GM19025 (cell line): ENCODE measurements around the gene LZTFL1.

Experiments
- ATAC-seq: cut with Tn5 transposase; IDR thresholded peaks from one replicate; pipeline ENCODE4 v1.9.1; 2021; ENCODE audit warnings: mild to moderate bottlenecking, low read depth, moderate library complexity; ENCODE audit not compliant: unreplicated experiment

The LZTFL1 gene

DNA sequence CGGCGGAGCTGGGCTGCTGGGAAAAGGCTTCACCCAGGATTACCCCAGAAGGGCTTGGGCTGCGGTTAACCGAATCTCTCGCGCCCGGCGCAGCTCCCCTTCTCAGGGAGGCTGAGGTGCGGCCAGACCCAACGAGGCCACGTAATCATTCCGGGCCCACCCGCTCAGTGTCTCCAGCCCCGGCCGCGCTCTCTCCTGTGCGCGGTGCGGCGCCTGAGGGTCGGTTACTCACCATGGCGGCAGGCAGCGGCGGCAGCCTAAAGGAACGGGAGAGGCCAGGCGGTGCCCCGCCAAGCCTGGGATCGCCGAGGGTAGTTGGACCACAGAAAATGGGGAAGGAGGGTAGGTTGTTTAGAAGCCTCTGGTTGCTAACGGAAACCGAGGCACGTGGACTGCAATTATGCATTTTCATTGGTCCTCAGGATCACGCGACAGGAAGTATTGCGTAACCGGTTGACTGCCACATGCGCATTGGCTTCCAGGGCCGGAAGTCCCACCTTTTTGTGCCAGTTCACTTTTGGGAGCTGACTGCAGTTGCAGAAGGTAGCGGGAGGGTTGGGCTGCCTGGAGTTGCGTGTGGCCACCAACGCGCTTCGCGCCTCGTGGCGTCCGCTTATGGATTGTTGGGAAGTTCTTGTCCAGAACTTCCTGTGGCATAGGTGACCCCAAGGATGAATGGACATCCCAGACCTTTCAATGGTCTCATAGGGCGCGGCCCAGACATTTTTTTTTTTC lies at the start of gene LZTFL1:
TSS of gene LZTFL1 (minus strand) at position 363 of the 735 bp plus-strand sequence. CDS start at position 235, 128 bp downstream.
- ATAC-seq: peak; percentile 96

DNA sequence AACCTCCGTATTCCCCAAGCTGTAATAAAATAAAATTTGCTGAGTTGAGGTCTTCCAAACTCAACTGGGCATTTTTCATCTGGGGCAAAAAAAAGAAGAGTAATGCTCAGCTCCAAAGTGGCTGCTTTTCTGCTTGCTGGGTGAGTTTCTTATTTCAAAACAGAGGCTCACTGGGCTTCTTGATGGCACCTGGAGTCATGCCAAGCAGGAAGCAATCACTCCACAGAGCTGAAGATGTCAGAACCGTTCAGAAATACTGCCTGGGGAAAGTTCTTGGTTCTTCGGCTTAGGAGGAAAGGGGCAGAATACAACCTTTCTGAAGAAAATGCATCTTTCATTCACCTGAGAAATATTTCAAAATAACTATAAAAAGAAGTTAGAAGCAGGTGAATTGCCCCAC lies 48.5 kb upstream of the LZTFL1 start:
- ATAC-seq: no peak

DNA sequence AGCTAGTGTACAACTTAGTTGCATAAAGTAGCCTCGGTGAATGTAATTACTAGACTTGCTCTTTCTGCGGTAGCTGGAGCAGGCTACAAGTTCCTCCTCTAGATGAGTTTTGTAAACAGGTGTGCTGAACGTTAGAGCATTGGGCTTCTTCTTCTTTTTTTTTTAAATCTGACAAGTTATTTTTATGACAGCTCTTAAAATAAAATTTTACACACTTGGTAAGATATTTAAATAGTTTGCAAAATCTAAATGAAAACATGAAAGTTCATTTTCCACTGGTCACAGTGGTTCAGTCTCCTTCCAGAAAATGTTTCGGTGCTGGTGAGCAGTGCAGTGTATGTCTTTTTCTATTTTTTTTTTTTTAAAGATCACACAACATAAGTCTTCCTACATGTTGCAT lies 47.4 kb upstream of the LZTFL1 start:
- ATAC-seq: no peak

GRCh38 chr3:45887759-45888511 lies 46.0 kb upstream of the LZTFL1 start:
- no peak for ATAC-seq

- ATAC-seq: no peak
Observed at GRCh38 chr3:45887285-45887684, 45.4 kb upstream of the LZTFL1 start.

DNA sequence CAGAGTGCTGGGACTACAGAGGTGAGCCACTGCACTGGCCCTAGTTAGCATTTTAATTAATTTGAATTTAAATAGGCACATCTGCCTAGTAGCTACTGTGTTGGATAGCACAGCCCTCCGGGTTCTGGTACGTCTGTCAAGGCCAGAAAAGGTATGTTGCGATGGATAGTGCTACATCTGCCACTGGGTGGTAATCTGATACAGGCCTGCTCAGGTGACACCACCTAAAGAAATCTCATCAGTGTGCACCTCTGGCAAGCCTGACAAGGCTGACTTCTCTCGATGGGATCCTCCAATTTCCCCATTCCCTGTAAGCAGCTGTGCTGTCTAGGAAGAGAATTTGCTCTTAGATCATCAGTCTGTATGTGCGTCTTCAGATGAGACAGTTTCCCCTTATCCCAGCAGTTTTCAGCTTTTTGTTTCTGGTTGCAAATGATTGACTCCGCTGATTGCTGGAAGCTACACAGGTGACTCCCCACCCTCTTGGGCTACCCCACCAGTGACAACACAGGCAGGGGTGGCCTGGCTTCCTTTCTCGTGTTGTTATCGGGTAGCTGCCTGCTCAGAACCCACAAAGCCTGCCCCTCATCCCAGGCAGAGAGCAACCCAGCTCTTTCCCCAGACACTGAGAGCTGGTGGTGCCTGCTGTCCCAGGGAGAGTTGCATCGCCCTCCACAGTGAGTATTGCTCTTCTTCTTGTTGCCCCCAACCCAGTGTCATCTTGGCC lies 44.2 kb upstream of the LZTFL1 start, which contains the start of gene CCR9:
TSS of gene CCR9 (plus strand) at position 565 of the 727 bp plus-strand sequence. CDS start 8,391 bp downstream, outside the sequence.
- no peak for ATAC-seq

DNA sequence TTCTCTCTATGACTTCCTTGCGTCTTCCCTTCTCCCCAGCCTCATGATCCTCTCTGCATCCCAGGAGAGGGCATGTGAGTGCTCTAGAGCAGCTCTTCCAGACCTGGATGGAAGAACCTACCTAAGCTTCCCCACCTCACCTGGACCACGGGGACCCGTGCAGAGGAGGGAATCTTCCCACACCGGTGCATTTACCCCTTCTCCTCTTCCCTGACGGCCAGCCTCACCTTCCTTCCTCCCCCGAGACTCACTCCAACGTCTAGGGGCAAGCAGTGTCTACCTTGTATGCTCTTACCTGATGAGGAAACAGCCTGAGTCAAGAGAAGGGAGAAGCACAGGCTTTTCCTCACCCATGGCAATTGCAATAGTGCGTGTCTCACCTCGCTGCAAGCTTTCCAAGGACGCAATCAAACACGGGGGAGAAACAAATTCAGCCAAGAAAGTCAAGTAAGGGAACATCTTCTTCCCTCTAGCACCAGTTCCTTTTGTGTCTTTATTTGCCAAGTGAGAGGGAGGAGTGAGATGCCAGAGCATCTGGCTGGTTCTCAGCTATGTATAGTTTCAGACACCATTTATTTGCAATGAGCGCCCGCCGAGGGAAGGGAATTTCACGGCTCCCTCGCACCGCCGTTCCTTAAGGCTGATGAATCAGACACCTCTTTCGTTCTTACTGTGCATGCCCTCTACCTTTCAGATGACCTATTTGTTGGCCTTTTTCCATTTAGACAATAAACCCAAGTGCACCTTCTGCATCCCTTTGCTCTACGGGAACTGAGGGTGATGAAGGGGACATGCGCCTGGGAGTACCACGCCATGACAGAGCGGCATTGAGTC lies 42.7 kb upstream of the LZTFL1 start:
- no peak for ATAC-seq

GRCh38 chr3:45881078-45882022 lies 39.4 kb upstream of the LZTFL1 start:
- no peak for ATAC-seq

GRCh38 chr3:45880725-45881077 lies 38.8 kb upstream of the LZTFL1 start:
- no peak for ATAC-seq

- ATAC-seq: no peak
Observed at GRCh38 chr3:45878124-45878523, 36.2 kb upstream of the LZTFL1 start.

DNA sequence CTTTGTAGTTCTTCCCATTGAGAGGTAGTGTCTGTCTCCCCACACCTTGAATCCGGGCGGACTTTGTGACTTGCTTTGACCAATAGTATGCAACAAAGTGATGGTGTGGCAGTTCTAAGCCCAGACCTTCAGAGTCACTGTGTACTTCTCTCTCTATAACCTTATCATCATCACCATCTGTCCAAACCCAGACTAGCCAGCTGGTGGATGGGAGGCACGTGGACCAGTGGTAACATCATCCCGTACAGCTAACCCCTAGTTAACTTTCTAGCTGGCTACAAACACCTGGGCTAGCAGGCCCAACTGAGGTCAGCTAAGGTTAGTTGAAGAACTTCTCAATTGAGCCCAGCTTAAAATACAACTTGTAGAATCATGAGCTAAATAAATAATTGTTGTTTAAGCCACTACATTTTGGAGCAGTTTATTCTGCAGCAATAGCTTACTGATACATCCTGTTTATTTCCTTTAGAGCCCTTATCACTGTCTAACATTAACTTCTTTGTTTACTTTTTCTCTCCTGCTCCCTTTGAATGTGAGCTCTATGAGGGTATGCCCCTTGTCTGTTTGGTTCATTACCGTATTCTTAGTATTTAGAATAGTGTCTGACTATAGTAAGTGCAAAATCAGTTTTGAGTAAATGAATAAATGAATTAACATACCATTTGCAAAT lies 32.9 kb upstream of the LZTFL1 start:
- ATAC-seq: no peak

DNA sequence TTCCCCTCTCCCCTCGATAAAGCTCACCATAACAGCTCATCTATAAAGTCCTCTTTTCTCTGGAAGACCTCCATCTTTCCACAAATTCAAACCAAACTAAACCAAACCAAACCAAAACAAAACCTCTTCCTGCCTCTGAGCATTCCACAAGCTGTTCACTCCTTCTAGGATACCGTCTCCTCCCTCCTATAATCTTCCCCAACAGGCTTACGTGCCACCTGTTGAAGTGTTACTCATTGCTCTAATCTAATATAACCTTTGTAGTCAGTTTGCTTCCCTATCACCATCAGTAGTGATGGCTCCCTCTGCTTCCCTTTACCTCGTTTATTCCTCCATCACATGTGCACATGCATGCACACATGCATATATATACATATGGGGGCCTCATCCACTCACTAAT lies 31.7 kb upstream of the LZTFL1 start:
- ATAC-seq: no peak

GRCh38 chr3:45873036-45873435 lies 31.1 kb upstream of the LZTFL1 start:
- no peak for ATAC-seq

DNA sequence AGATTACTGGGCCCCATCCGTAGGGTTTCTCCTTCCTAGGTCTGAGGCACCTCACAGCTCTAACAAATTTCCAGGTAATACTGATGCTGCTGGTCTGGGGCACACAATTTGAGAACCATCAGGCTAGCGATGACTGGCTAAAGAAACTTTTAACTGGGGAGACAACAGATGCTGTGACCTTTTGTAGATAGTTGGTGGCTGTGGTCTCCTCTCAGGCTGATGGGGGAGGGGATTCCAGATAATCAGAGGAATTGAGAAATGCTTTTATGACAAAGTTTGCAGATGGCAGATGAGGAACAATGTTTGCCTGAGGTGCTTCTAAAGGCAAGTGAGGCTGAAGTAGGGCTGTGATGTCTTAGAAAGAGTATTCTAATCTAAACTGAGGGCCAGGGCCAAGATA lies 30.6 kb upstream of the LZTFL1 start:
- no peak for ATAC-seq

GRCh38 chr3:45871780-45872179 lies 29.9 kb upstream of the LZTFL1 start:
- ATAC-seq: no peak

DNA sequence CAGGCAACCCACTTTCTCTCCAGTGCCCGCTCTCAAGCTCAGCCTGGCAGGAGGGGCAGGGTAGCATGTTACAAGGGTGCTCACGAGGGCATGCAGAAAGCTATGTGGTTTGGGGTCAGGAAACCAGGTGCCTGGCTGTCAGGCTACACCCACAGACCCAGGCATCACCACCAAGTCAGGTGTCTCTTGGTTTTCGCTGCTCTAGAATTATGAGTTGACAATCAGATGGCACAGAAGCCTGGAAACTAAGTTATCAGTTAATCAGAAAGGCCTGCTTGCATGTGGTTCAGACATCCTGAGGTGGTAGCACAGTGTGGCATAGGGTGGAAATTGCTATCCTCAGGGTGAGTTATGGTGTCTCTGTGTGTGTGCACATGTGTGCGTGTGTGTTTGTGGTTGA lies 28.2 kb upstream of the LZTFL1 start:
- ATAC-seq: no peak

DNA sequence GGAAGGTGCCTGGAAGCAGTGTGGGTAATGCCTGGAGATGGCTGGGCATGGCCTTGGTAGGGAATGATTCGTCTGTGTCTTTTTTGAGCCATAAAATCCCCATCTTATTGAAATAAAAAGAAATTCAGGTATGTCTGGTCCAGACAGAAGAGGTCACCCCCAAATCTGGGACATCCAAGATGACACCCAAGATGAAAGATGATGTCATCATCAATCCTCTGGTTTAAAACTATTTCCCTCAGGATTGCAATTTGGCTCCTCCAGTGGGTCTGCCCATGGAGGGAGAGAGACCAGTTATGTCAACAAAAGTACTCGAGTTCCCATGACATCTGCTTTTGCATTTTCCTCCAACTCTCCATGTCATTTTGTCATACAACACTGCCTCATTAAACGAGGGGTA lies 27.7 kb upstream of the LZTFL1 start:
- no peak for ATAC-seq

DNA sequence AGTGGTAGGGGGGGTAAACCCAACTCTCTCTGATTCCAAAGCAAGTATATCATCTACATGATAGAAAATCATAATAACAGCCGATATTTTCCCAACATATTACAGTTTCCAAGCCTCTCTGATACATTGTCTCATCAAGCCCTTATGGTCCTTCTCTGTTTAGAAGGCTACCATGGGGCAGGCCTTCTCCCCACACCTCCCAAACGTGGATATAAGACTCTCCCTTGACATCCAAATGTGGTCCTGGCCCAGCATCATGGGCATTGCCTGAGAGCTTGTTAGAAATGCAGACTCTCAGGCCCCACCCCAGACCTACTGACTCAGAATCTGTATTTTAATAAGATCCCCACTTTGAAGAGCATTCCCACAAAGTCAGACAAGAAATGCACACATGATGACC lies 26.7 kb upstream of the LZTFL1 start:
- no peak for ATAC-seq

DNA sequence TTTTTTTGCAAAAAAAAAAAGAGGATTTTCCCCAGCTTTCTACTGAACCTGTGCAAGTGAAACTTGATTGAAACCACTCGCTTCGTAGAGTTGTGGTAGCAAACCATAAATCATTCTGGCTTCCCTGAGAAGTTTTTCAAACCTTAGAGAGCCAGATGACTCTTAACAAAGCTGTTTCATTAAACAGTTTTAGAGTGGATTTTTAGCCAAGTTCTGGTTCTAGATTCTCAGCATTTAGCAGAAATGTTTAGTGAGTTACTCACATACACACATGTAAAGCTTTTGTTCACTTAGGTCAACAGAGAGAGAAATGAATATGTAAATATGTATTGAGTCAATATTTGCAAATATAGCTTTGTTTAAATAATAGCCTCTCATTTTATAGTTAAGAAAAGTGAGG lies 26.3 kb upstream of the LZTFL1 start:
- no peak for ATAC-seq
